CD4-positive, alpha-beta T cell (primary cell): ENCODE data around the gene DNAJC4. TPM values are rescaled to one million over a fixed set of nuclear protein-coding genes. Genes with fewer than 3 reads are reported as not detected.

ENCODE experiments used
- ATAC-seq: fragments of 200-7000 bp; cut with Tn5 transposase; one replicate; pipeline ENCODE4 v1.10.0; 2022; ENCODE audit warnings: mild to moderate bottlenecking; ENCODE audit not compliant: poor library complexity
- CTCF ChIA-PET: fragments of 350-600 bp; sonication (Branson Sonifier 250); formaldehyde crosslinking; loops from one replicate; lab custom pipeline; 2021; ENCODE audit warnings: antibody characterized with exemption, inconsistent platforms; lab: Charles Lee
- POLR2A ChIA-PET: fragments of 350-600 bp; sonication (Branson Sonifier 250); formaldehyde crosslinking; loops from one replicate; lab custom pipeline; 2021; ENCODE audit warnings: antibody characterized with exemption, inconsistent platforms; lab: Charles Lee
- DNase-seq, 14 experiments: peaks; one replicate each; pipeline ENCODE4 v3.0.0-alpha.2; 2013 to 2020; ENCODE audit warnings: mixed read lengths in 2 of 14
- H3K27ac ChIP-seq, 2 donors: one replicate each; pipeline versions ENCODE4 v1.5.1 to v1.7.0; 2013; ENCODE audit warnings: low read length in 2 of 2, low read depth in 1 of 2, mild to moderate bottlenecking in 1 of 2
- H3K27me3 ChIP-seq, 2 experiments: 1 replicate in 1 of 2; 2 replicates in 1 of 2; pipeline versions ENCODE4 v1.6.1 to v1.7.0; 2013; ENCODE audit warnings: low read length in 2 of 2, control low read depth in 1 of 2, mild to moderate bottlenecking in 1 of 2, moderate library complexity in 1 of 2; ENCODE audit not compliant: insufficient read depth in 2 of 2, control insufficient read depth in 1 of 2
- H3K36me3 ChIP-seq: one replicate; pipeline ENCODE4 v1.6.1; 2013; ENCODE audit warnings: low read length, control low read depth; ENCODE audit not compliant: insufficient read depth
- H3K4me1 ChIP-seq: one replicate; pipeline ENCODE4 v1.6.1; 2013; ENCODE audit warnings: low read length, control low read depth; ENCODE audit not compliant: insufficient read depth
- H3K4me3 ChIP-seq: one replicate; pipeline ENCODE4 v1.5.1; 2013; ENCODE audit warnings: mild to moderate bottlenecking, low read length, moderate library complexity
- H3K9me3 ChIP-seq, 2 experiments: 1 replicate in 1 of 2; 2 replicates in 1 of 2; pipeline versions ENCODE4 v1.6.1 to v1.7.0; 2013; ENCODE audit warnings: low read length in 2 of 2, mild to moderate bottlenecking in 2 of 2, control low read depth in 1 of 2, moderate library complexity in 1 of 2; ENCODE audit not compliant: control insufficient read depth in 1 of 2, insufficient read depth in 1 of 2
- H3K27ac Mint-ChIP-seq: one replicate; pipeline ENCODE4 v1.8.0; 2020; ENCODE audit warnings: mixed read lengths
- H3K27me3 Mint-ChIP-seq: one replicate; pipeline ENCODE4 v1.8.0; 2021; ENCODE audit warnings: mixed read lengths
- H3K36me3 Mint-ChIP-seq: one replicate; pipeline ENCODE4 v1.8.0; 2021; ENCODE audit warnings: low read depth, mixed read lengths
- H3K4me1 Mint-ChIP-seq: one replicate; pipeline ENCODE4 v1.8.0; 2021; ENCODE audit warnings: low read depth, mixed read lengths
- H3K4me3 Mint-ChIP-seq: one replicate; pipeline ENCODE4 v1.8.0; 2020; ENCODE audit warnings: mild to moderate bottlenecking, mixed read lengths
- H3K9me3 Mint-ChIP-seq: one replicate; pipeline ENCODE4 v1.8.0; 2020; ENCODE audit warnings: mixed read lengths
- CTCF ChIP-seq: fragments of 200-600 bp; IDR thresholded peaks from one replicate; pipeline ENCODE4 v1.8.0; 2022; ENCODE audit warnings: antibody characterized with exemption, mild to moderate bottlenecking
- intact Hi-C, 2 experiments: fragments of 100-400 bp; cut with DNase I in 1 of 2; cut with micrococcal nuclease in 1 of 2; formaldehyde crosslinking; loops; one replicate each; pipeline versions ENCODE4 v1.15.1 to v1.9.0; 2023 to 2025; cut with DNase I, micrococcal nuclease
- total RNA-seq, 174 experiments: library from RNA in 2 of 174; stranded (reverse) in 2 of 174; gene quantifications; one replicate each; pipeline ENCODE4 v1.2.3 and lab custom pipeline; 2021 to 2026

The DNAJC4 gene
- total RNA-seq, 2 experiments from 2014 or later = 35.9 to 37.9 TPM

GRCh38 chr11:64266339-64266738, 36.0 kb downstream of the DNAJC4 start:
- CTCF ChIA-PET = no interaction called here
- POLR2A ChIA-PET = interaction anchor here (6.6 kb wide), 1 partner anchor 60 kb away, joined by 108 read pairs; the partner anchor contains the start of gene FERMT3
- H3K27ac ChIP-seq = no peak overlapping the region
- no peak overlapping the region for H3K4me3 ChIP-seq
- no peaks in the 10 kb centered on the region for H3K27me3 ChIP-seq
- H3K27ac Mint-ChIP-seq = no peak overlapping the region
- peaks cover 30% of the 10 kb centered on the region for H3K4me1 ChIP-seq
- no peak for TF ChIP-seq CTCF
- DNase-seq (no peak), ATAC-seq (no peak)
- H3K4me3 Mint-ChIP-seq = no peak overlapping the region
- peaks cover 25% of the 10 kb centered on the region for H3K4me1 Mint-ChIP-seq
- H3K36me3 ChIP-seq = peaks cover 8% of the 10 kb centered on the region
- no peaks in the 10 kb centered on the region for H3K9me3 Mint-ChIP-seq
- H3K36me3 Mint-ChIP-seq = peaks cover 15% of the 10 kb centered on the region
- H3K27me3 Mint-ChIP-seq = peaks cover 5% of the 10 kb centered on the region
- intact Hi-C loops = no loop called here
- H3K9me3 ChIP-seq = no peaks in the 10 kb centered on the region

GRCh38 chr11:64267207-64267945, 37.0 kb downstream of the DNAJC4 start:
- Histone ChIP-seq H3K9me3 (no peaks in the 10 kb centered on the region), H3K27me3 (no peaks in the 10 kb centered on the region), H3K27ac (no peak overlapping the region), H3K36me3 (peaks cover 7% of the 10 kb centered on the region), H3K4me1 (peaks cover 40% of the 10 kb centered on the region), H3K4me3 (no peak overlapping the region)
- Mint-ChIP-seq H3K4me1 (peaks cover 32% of the 10 kb centered on the region), H3K4me3 (peak overlapping the region; percentile 94), H3K9me3 (no peaks in the 10 kb centered on the region), H3K27ac (peak overlapping the region; percentile 99), H3K36me3 (peaks cover 20% of the 10 kb centered on the region), H3K27me3 (peaks cover 5% of the 10 kb centered on the region)
- no peak for TF ChIP-seq CTCF
- intact Hi-C loops = no loop called here
- POLR2A ChIA-PET = interaction anchor here (0.8 to 6.6 kb wide), 6 partner anchors 18 to 61 kb away, joined by 5 to 108 read pairs (median 60); partner anchors contain the start of genes FERMT3, FKBP2, GPR137 and NUDT22
- CTCF ChIA-PET = interaction anchor here (0.6 to 3.4 kb wide), 5 partner anchors 15 to 814 kb away, joined by 3 to 19 read pairs (median 5); partner anchors contain the start of gene STIP1
- ATAC-seq (no peak), DNase-seq (peak in 1 of 14 experiments; percentile 36)

GRCh38 chr11:64268025-64268892, 37.9 kb downstream of the DNAJC4 start:
- Mint-ChIP-seq H3K9me3 (no peaks in the 10 kb centered on the region), H3K27ac (peak overlapping the region; percentile 99), H3K4me1 (peaks cover 32% of the 10 kb centered on the region), H3K36me3 (peaks cover 20% of the 10 kb centered on the region), H3K27me3 (peaks cover 5% of the 10 kb centered on the region), H3K4me3 (peak overlapping the region; percentile 94)
- H3K27ac ChIP-seq = peak overlapping the region; percentile 92 to 99
- ChIA-PET CTCF (interaction anchor here (1.4 to 3.4 kb wide), 6 partner anchors 16 to 82 kb away, joined by 4 to 19 read pairs (median 6); partner anchors contain the start of genes PPP1R14B, PRDX5, STIP1 and TRMT112), POLR2A (interaction anchor here (0.8 to 6.6 kb wide), 14 partner anchors 15 to 83 kb away, joined by 3 to 125 read pairs (median 20); partner anchors contain the start of genes BAD, DNAJC4, ESRRA and FERMT3)
- H3K36me3 ChIP-seq = no peaks in the 10 kb centered on the region
- peak in 1 of 14 experiments; percentile 37 for DNase-seq
- ATAC-seq = no peak
- no peaks in the 10 kb centered on the region for H3K9me3 ChIP-seq
- H3K4me3 ChIP-seq = peak overlapping the region; percentile 97
- H3K4me1 ChIP-seq = peaks cover 43% of the 10 kb centered on the region
- H3K27me3 ChIP-seq = no peaks in the 10 kb centered on the region
- intact Hi-C loops = no loop called here
- no peak for TF ChIP-seq CTCF
